Panc1 (cell line): ENCODE results near the gene HNRNPLL. TPM values are rescaled to one million over a fixed set of nuclear protein-coding genes. Genes with fewer than 3 reads are reported as not detected.

Experiments used
- ATAC-seq: fragments of 200-7000 bp; cut with Tn5 transposase; 2 replicates; pipeline ENCODE4 v1.9.1; 2020; ENCODE audit warnings: mild to moderate bottlenecking, moderate library complexity
- BruUV-seq: library from RNA; stranded (reverse); fragments of 400-500 nt; replicated peaks from 2 replicates; lab custom pipeline; 2021; lab: Mats Ljungman, UMichigan
- CTCF ChIA-PET: fragments of 300-600 bp; sonication (Branson Sonifier 250); formaldehyde crosslinking; loops from one replicate; lab custom pipeline; 2022; ENCODE audit warnings: antibody characterized with exemption; lab: Charles Lee
- POLR2A ChIA-PET: fragments of 300-600 bp; sonication (Branson Sonifier 250); formaldehyde crosslinking; loops from one replicate; lab custom pipeline; 2022; ENCODE audit warnings: antibody characterized with exemption; lab: Charles Lee
- DNase-seq: peaks from one replicate; pipeline ENCODE4 v3.0.0-alpha.2; 2010; ENCODE audit warnings: low read depth, low spot score
- H3K27ac ChIP-seq: 2 replicates; pipeline ENCODE4 v1.5.1; 2011; ENCODE audit warnings: mild to moderate bottlenecking, low read length, inconsistent platforms
- H3K27me3 ChIP-seq: fragments of 200-500 bp; sonication (Bioruptor generic); 2 replicates; pipeline ENCODE4 v1.6.0; 2014; ENCODE audit warnings: low read length, inconsistent platforms; ENCODE audit not compliant: control insufficient read depth, insufficient read depth
- H3K36me3 ChIP-seq: fragments of 200-500 bp; sonication (Bioruptor generic); 2 replicates; pipeline ENCODE4 v1.5.1; 2014; ENCODE audit warnings: inconsistent platforms, mild to moderate bottlenecking, low read length, moderate library complexity; ENCODE audit not compliant: control insufficient read depth, insufficient read depth
- H3K4me1 ChIP-seq: 2 replicates; pipeline ENCODE4 v1.5.1; 2011; ENCODE audit warnings: inconsistent platforms, mild to moderate bottlenecking, low read length, moderate library complexity; ENCODE audit not compliant: control insufficient read depth, insufficient read depth
- H3K4me3 ChIP-seq, 2 experiments: 2 replicates each; pipeline ENCODE4 v1.5.1; 2011 to 2012; ENCODE audit warnings: low read depth in 2 of 2, low read length in 2 of 2, mild to moderate bottlenecking in 2 of 2, inconsistent platforms in 1 of 2, moderate library complexity in 1 of 2
- H3K9me3 ChIP-seq: fragments of 200-500 bp; sonication (Bioruptor generic); 2 replicates; pipeline ENCODE4 v1.5.1; 2014; ENCODE audit warnings: low read depth, mild to moderate bottlenecking, inconsistent platforms, low read length, moderate library complexity; ENCODE audit not compliant: control insufficient read depth, insufficient read depth
- POLR2AphosphoS5 ChIP-seq: IDR thresholded peaks from 2 replicates; pipeline ENCODE4 v1.6.1; 2012; ENCODE audit warnings: mild to moderate bottlenecking, low read depth, low read length, moderate library complexity
- SIN3A ChIP-seq: IDR thresholded peaks from 2 replicates; pipeline ENCODE4 v1.6.1; 2012; ENCODE audit warnings: low read depth, mild to moderate bottlenecking, low read length, moderate library complexity, borderline replicate concordance; ENCODE audit not compliant: insufficient read depth
- TCF7L2 ChIP-seq: IDR thresholded peaks from 2 replicates; pipeline ENCODE4 v1.6.1; 2011; ENCODE audit warnings: mild to moderate bottlenecking, low read depth, low read length, inconsistent platforms
- in situ Hi-C: cut with HindIII; loops from 2 replicates; pipeline ENCODE4 v1.10.0; 2016; ENCODE audit warnings: low sequenced_read_pairs, low pct_unique_long_range_greater_than_20kb
- intact Hi-C: fragments of 100-400 bp; cut with micrococcal nuclease; formaldehyde crosslinking; loops from one replicate; pipeline ENCODE4 v1.10.0; 2022; ENCODE audit not compliant: unreplicated experiment
- total RNA-seq: library from RNA; stranded (reverse); gene quantifications from one replicate; pipeline ENCODE4 v1.2.1, GENCODE V29; 2021; ENCODE audit not compliant: unreplicated experiment
- TF ChIP-seq, protein P1 (sequence below), 2 experiments: IDR thresholded peaks; 2 replicates each; pipeline ENCODE4 v1.6.1; 2011 to 2012; ENCODE audit warnings: low read depth in 2 of 2, control low read depth in 1 of 2, low read length in 1 of 2, mild to moderate bottlenecking in 1 of 2, moderate library complexity in 1 of 2; ENCODE audit not compliant: insufficient read depth in 1 of 2
- TF ChIP-seq, protein P2 (sequence below): fragments of 450-650 bp; IDR thresholded peaks from 2 replicates; pipeline ENCODE4 v1.5.1; 2017; ENCODE audit warnings: mild to moderate bottlenecking

The HNRNPLL gene
- total RNA-seq, 1 experiment from 2014 or later = 69.8 TPM

- Histone ChIP-seq H3K4me3 (no peak overlapping the region), H3K9me3 (no peaks in the 10 kb centered on the region), H3K27ac (no peak overlapping the region), H3K4me1 (no peaks in the 10 kb centered on the region), H3K36me3 (peaks cover 39% of the 10 kb centered on the region), H3K27me3 (no peaks in the 10 kb centered on the region)
- no TSS peak for BruUV-seq
- no peak for ATAC-seq
- DNase-seq = no peak
- ChIA-PET CTCF (no interaction called here), POLR2A (no interaction called here)
- intact Hi-C loops (no loop called here), in situ Hi-C loops (no loop called here)
- TF ChIP-seq, protein P1, sequence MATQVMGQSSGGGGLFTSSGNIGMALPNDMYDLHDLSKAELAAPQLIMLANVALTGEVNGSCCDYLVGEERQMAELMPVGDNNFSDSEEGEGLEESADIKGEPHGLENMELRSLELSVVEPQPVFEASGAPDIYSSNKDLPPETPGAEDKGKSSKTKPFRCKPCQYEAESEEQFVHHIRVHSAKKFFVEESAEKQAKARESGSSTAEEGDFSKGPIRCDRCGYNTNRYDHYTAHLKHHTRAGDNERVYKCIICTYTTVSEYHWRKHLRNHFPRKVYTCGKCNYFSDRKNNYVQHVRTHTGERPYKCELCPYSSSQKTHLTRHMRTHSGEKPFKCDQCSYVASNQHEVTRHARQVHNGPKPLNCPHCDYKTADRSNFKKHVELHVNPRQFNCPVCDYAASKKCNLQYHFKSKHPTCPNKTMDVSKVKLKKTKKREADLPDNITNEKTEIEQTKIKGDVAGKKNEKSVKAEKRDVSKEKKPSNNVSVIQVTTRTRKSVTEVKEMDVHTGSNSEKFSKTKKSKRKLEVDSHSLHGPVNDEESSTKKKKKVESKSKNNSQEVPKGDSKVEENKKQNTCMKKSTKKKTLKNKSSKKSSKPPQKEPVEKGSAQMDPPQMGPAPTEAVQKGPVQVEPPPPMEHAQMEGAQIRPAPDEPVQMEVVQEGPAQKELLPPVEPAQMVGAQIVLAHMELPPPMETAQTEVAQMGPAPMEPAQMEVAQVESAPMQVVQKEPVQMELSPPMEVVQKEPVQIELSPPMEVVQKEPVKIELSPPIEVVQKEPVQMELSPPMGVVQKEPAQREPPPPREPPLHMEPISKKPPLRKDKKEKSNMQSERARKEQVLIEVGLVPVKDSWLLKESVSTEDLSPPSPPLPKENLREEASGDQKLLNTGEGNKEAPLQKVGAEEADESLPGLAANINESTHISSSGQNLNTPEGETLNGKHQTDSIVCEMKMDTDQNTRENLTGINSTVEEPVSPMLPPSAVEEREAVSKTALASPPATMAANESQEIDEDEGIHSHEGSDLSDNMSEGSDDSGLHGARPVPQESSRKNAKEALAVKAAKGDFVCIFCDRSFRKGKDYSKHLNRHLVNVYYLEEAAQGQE (IDR thresholded peaks at IDR 0.05; ENCODE audit: insufficient read depth in 1 of 2, low read depth in 2 of 2, low read length in 1 of 2) = no peak
- no peak for TF ChIP-seq TCF7L2
- TF ChIP-seq, protein P2, sequence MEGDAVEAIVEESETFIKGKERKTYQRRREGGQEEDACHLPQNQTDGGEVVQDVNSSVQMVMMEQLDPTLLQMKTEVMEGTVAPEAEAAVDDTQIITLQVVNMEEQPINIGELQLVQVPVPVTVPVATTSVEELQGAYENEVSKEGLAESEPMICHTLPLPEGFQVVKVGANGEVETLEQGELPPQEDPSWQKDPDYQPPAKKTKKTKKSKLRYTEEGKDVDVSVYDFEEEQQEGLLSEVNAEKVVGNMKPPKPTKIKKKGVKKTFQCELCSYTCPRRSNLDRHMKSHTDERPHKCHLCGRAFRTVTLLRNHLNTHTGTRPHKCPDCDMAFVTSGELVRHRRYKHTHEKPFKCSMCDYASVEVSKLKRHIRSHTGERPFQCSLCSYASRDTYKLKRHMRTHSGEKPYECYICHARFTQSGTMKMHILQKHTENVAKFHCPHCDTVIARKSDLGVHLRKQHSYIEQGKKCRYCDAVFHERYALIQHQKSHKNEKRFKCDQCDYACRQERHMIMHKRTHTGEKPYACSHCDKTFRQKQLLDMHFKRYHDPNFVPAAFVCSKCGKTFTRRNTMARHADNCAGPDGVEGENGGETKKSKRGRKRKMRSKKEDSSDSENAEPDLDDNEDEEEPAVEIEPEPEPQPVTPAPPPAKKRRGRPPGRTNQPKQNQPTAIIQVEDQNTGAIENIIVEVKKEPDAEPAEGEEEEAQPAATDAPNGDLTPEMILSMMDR = no peak
- no peak for TF ChIP-seq SIN3A
- TF ChIP-seq POLR2AphosphoS5 = no peak
Observed at GRCh38 chr2:38574278-38574677, 28.4 kb downstream of the HNRNPLL start.

DNA sequence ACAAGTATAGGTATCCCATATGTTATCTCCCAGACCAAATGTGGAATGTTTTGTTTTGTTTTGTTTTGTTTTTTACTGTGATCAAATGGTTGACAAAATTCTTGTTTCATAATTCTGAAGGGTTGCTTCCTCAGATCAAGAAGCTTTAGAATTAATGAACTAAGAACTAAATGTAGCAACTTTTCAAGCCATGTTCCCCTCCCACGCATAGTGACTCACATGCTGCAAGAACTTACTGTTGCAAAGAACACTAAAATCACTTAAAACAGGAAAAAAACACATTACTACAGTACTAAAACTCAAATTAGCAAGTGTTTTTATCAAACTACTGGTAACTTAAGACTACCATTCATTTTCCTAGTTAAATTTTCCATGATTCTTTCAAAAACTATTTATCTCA, 30.6 kb downstream of the HNRNPLL start:
- Histone ChIP-seq H3K27ac (no peak overlapping the region), H3K27me3 (no peaks in the 10 kb centered on the region), H3K9me3 (no peaks in the 10 kb centered on the region), H3K36me3 (peaks cover 53% of the 10 kb centered on the region), H3K4me3 (no peak overlapping the region), H3K4me1 (no peaks in the 10 kb centered on the region)
- CTCF ChIA-PET = interaction anchor here (1.2 kb wide), 1 partner anchor 10 kb away, joined by 4 read pairs; no protein-coding TSS in a partner anchor
- TF ChIP-seq TCF7L2 (no peak), SIN3A (no peak), POLR2AphosphoS5 (no peak)
- TF ChIP-seq, protein P2 = no peak
- TF ChIP-seq, protein P1 (IDR thresholded peaks at IDR 0.05; ENCODE audit: insufficient read depth in 1 of 2, low read depth in 2 of 2, low read length in 1 of 2) = no peak
- intact Hi-C loops = no loop called here
- no TSS peak for BruUV-seq
- ATAC-seq (no peak), DNase-seq (no peak)
- in situ Hi-C loops = no loop called here
- POLR2A ChIA-PET = no interaction called here
